Osteoblast (primary cell): ENCODE data around the gene MAPKAP1. TPM values are rescaled to one million over a fixed set of nuclear protein-coding genes. Genes with fewer than 3 reads are reported as not detected.
A peak's percentile ranks its signal among the peaks of the same experiment; 100 is the strongest.

Source experiments
- DNase-seq: peaks from one replicate; pipeline ENCODE4 v3.0.0; 2011; ENCODE audit warnings: low spot score, mixed read lengths; ENCODE audit not compliant: insufficient read length; ENCODE audit errors: missing footprints
- H2AFZ ChIP-seq: 2 replicates; pipeline ENCODE4 v1.6.0; 2011; ENCODE audit warnings: mild to moderate bottlenecking, low read length
- H3K27ac ChIP-seq: 2 replicates; pipeline ENCODE4 v1.5.1; 2011; ENCODE audit warnings: mild to moderate bottlenecking, low read depth, low read length, moderate library complexity
- H3K27me3 ChIP-seq: 2 replicates; pipeline ENCODE4 v1.6.0; 2012; ENCODE audit warnings: mild to moderate bottlenecking, control low read depth, inconsistent platforms, low read length, moderate library complexity; ENCODE audit not compliant: insufficient read depth
- H3K36me3 ChIP-seq: 2 replicates; pipeline ENCODE4 v1.5.1; 2011; ENCODE audit warnings: mild to moderate bottlenecking, low read length, control low read depth, moderate library complexity; ENCODE audit not compliant: insufficient read depth
- H3K4me1 ChIP-seq: 2 replicates; pipeline ENCODE4 v1.5.1; 2011; ENCODE audit warnings: mild to moderate bottlenecking, low read length, control low read depth, moderate library complexity; ENCODE audit not compliant: insufficient read depth
- H3K4me2 ChIP-seq: 2 replicates; pipeline ENCODE4 v1.6.0; 2011; ENCODE audit warnings: mild to moderate bottlenecking, low read length; ENCODE audit not compliant: insufficient read depth
- H3K4me3 ChIP-seq: fragments of 200-600 bp; sonication (generic); 3 replicates; pipeline ENCODE4 v1.5.1; 2012; ENCODE audit warnings: mild to moderate bottlenecking, low read length, inconsistent platforms; ENCODE audit not compliant: insufficient read depth
- H3K79me2 ChIP-seq: 2 replicates; pipeline ENCODE4 v1.6.0; 2012; ENCODE audit warnings: mild to moderate bottlenecking, low read length, control low read depth, inconsistent platforms; ENCODE audit not compliant: insufficient read depth
- H3K9me3 ChIP-seq: 2 replicates; pipeline ENCODE4 v1.5.1; 2011; ENCODE audit warnings: low read depth, low read length, control low read depth
- H4K20me1 ChIP-seq: 2 replicates; pipeline ENCODE4 v1.6.0; 2012; ENCODE audit warnings: mild to moderate bottlenecking, low read length, control low read depth; ENCODE audit not compliant: insufficient read depth
- CTCF ChIP-seq: IDR thresholded peaks from 2 replicates; pipeline ENCODE4 v1.5.1; 2011; ENCODE audit warnings: mild to moderate bottlenecking, low read depth, low read length, moderate library complexity; ENCODE audit errors: extremely low read depth
- total RNA-seq: library from RNA; depleted of rRNA; stranded (reverse); fragments of >200 nt; gene quantifications from 2 replicates; pipeline ENCODE4 v1.2.3, GENCODE V29; 2012

Gene MAPKAP1
- total RNA-seq, 1 donor = 72.4 TPM

GRCh38 chr9:125431012-125431305 is 276.0 kb downstream of the MAPKAP1 start:
- Histone ChIP-seq H3K27me3 (no peaks in the 10 kb centered on the region), H4K20me1 (no peaks in the 10 kb centered on the region), H2AFZ (no peak overlapping the region), H3K4me3 (no peak overlapping the region), H3K4me2 (no peak overlapping the region), H3K9me3 (no peaks in the 10 kb centered on the region), H3K27ac (no peak overlapping the region), H3K79me2 (no peaks in the 10 kb centered on the region), H3K36me3 (no peaks in the 10 kb centered on the region), H3K4me1 (no peaks in the 10 kb centered on the region)
- TF ChIP-seq CTCF = no peak
- peak; percentile 82 for DNase-seq

GRCh38 chr9:125430161-125431011 is 276.6 kb downstream of the MAPKAP1 start:
- no peaks in the 10 kb centered on the region for H3K9me3 ChIP-seq
- no peak overlapping the region for H3K27ac ChIP-seq
- TF ChIP-seq CTCF = no peak
- no peaks in the 10 kb centered on the region for H4K20me1 ChIP-seq
- no peaks in the 10 kb centered on the region for H3K79me2 ChIP-seq
- H3K27me3 ChIP-seq = no peaks in the 10 kb centered on the region
- no peak overlapping the region for H3K4me2 ChIP-seq
- H3K4me1 ChIP-seq = no peaks in the 10 kb centered on the region
- peak; percentile 87 for DNase-seq
- H2AFZ ChIP-seq = no peak overlapping the region
- H3K4me3 ChIP-seq = no peak overlapping the region
- no peaks in the 10 kb centered on the region for H3K36me3 ChIP-seq

- Histone ChIP-seq H3K36me3 (no peaks in the 10 kb centered on the region), H3K79me2 (no peaks in the 10 kb centered on the region), H2AFZ (no peak overlapping the region), H3K27ac (no peak overlapping the region), H3K4me2 (no peak overlapping the region), H3K9me3 (no peaks in the 10 kb centered on the region), H4K20me1 (no peaks in the 10 kb centered on the region), H3K27me3 (no peaks in the 10 kb centered on the region), H3K4me1 (no peaks in the 10 kb centered on the region), H3K4me3 (no peak overlapping the region)
- no peak for TF ChIP-seq CTCF
- peak; percentile 89 for DNase-seq
Observed at GRCh38 chr9:125429476-125430160, 277.4 kb downstream of the MAPKAP1 start.

GRCh38 chr9:125428902-125429467 is 278.0 kb downstream of the MAPKAP1 start:
- H3K9me3 ChIP-seq = no peaks in the 10 kb centered on the region
- no peaks in the 10 kb centered on the region for H3K36me3 ChIP-seq
- H3K79me2 ChIP-seq = no peaks in the 10 kb centered on the region
- no peak overlapping the region for H3K27ac ChIP-seq
- DNase-seq = peak; percentile 73
- no peaks in the 10 kb centered on the region for H4K20me1 ChIP-seq
- TF ChIP-seq CTCF = no peak
- no peaks in the 10 kb centered on the region for H3K4me1 ChIP-seq
- no peak overlapping the region for H3K4me2 ChIP-seq
- H3K4me3 ChIP-seq = no peak overlapping the region
- no peaks in the 10 kb centered on the region for H3K27me3 ChIP-seq
- no peak overlapping the region for H2AFZ ChIP-seq
